ENCODE data around the gene ABHD2. TPM values are rescaled to one million over a fixed set of nuclear protein-coding genes. Genes with fewer than 3 reads are reported as not detected.

Gene ABHD2
- total and polyA plus RNA-seq, 8 donors: 7.9 to 151 (median 117) TPM

DNA sequence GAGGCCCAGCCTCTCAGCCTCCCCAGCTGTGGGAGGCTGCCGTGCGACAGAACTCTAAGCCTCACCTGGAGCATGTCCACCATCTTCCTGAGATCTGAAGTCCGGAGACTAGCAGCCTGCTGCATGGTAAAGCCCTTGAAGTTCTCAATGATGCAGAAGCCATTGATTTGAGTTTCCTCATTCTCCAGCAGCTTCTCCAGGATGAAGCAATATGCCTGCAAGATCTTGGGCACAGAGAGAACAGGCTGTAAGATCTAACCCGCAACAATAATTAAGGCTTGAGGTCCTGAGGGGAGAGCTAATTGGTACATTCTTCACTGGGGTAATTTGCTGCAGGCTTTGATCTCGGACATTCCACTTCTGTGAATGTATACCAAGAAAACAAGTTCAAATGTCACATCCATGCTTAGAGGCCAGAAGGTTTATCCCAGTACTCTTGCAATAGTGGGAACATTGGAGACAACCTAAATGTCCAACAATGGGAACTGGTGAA, 123.5 kb downstream of the ABHD2 start:
- H3K4me3 ChIP-seq: no peak overlapping the region
- no peak for ATAC-seq
- H3K9me3 ChIP-seq: no peaks in the 10 kb centered on the region
- no peak for DNase-seq
- no peaks in the 10 kb centered on the region for H3K4me1 ChIP-seq
- WGBS, 2 donors: 80 to 90% methylated on average over 5 of the region's 5 CpGs
- H3K36me3 ChIP-seq: no peaks in the 10 kb centered on the region
- TF ChIP-seq, protein P1, sequence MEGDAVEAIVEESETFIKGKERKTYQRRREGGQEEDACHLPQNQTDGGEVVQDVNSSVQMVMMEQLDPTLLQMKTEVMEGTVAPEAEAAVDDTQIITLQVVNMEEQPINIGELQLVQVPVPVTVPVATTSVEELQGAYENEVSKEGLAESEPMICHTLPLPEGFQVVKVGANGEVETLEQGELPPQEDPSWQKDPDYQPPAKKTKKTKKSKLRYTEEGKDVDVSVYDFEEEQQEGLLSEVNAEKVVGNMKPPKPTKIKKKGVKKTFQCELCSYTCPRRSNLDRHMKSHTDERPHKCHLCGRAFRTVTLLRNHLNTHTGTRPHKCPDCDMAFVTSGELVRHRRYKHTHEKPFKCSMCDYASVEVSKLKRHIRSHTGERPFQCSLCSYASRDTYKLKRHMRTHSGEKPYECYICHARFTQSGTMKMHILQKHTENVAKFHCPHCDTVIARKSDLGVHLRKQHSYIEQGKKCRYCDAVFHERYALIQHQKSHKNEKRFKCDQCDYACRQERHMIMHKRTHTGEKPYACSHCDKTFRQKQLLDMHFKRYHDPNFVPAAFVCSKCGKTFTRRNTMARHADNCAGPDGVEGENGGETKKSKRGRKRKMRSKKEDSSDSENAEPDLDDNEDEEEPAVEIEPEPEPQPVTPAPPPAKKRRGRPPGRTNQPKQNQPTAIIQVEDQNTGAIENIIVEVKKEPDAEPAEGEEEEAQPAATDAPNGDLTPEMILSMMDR (IDR thresholded peaks at IDR 0.05): no peak
- no peak for FAIRE-seq
- no peak overlapping the region for H3K27ac ChIP-seq
- H3K27me3 ChIP-seq: no peaks in the 10 kb centered on the region
- intact Hi-C loops (cut with DNase I): loop anchor here in 1 of 3 donors (10.0 kb wide), 1 partner anchor 213 kb away; no protein-coding TSS in a partner anchor

DNA sequence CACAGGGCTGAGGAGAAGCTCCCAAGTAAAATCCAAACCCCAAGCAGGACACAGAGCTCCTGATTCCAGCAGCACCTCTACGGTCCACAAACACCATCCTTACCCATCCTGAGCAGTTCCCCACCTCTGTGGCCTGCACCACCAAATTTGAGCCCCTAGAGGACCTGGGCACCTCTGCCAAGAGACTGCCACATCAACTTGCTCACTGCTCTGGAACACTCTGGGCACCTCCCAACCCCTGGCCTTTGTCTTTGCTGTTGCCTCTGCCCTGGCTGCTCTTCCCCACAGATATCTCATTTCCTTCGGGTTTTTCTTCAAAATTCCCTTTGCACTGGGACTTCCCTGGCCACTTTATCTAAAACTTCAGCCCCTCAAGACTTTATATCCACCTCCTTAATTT, 127.4 kb downstream of the ABHD2 start:
- no peak for ATAC-seq
- DNase-seq: no peak
- no peaks in the 10 kb centered on the region for H3K4me1 ChIP-seq
- H3K9me3 ChIP-seq: no peaks in the 10 kb centered on the region
- WGBS, 2 donors: 81 to 88% methylated on average over 2 of the region's 2 CpGs
- TF ChIP-seq, protein P1 (IDR thresholded peaks at IDR 0.05): no peak
- intact Hi-C loops (cut with DNase I): loop anchor here in 1 of 3 donors (10.0 kb wide), 1 partner anchor 209 kb away; no protein-coding TSS in a partner anchor
- no peaks in the 10 kb centered on the region for H3K36me3 ChIP-seq
- FAIRE-seq: no peak
- H3K4me3 ChIP-seq: no peak overlapping the region
- H3K27me3 ChIP-seq: no peaks in the 10 kb centered on the region
- no peak overlapping the region for H3K27ac ChIP-seq

DNA sequence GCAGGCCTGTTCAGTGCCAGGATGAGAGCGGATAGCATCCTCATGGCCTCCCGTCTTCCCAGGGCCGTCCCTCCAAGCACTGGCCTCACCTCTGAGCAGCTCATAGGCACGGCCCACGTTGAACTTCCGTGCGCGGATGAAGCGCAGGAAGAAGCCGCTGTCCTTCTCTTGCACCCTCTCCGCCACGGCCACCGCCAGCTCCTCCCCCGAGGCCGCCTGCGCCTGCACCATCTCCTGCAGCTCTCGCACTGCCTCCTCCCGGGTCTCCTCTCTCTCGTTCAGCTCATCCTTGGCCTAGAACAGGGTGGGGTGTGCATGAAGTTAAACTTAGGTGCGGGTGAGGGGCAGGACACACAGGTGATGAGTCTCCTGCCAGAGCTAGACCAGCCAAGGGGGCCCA, 128.8 kb downstream of the ABHD2 start:
- WGBS, 2 donors: 87 to 90% methylated on average over 20 of the region's 20 CpGs
- FAIRE-seq: no peak

DNA sequence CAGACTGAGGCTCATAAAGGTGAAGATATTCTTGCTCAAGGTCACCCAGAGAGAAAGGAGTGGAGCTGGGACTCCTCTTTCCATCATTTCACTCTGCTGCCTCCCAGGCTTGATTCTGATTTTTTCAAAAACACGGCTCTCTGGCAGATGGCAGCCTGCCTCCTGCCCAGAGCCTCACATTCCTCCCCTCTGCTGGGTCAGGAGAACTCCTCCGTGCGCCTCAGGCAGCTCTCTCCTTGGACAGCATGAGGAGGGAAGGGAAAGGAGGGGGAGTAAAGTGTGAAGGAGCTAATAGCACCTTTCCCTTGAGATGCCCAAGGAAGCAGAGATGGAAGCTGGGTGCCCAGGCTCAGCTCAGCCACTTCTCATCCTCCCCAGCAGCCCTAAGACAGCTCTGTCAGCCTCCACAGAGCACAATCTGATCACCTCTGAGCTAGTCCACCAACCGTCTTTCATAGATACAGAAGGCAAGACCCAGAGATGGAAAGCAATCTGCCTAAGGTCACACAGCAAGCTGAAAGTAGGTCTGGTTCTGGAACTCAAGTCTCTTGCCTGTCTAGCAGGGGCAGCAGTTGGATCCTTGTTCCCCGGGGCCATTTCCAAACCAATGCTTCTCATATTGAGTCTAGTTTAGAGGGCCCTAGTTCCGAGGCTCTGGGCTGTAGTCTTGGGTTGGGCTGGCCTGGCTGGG, 129.6 kb downstream of the ABHD2 start:
- 74 to 84% methylated on average over 6 of the region's 6 CpGs for WGBS, 2 donors
- Histone ChIP-seq H3K27me3 (no peaks in the 10 kb centered on the region), H3K9me3 (no peaks in the 10 kb centered on the region), H3K4me3 (no peak overlapping the region), H3K36me3 (no peaks in the 10 kb centered on the region), H3K4me1 (no peaks in the 10 kb centered on the region), H3K27ac (no peak overlapping the region)
- DNase-seq (no peak), FAIRE-seq (no peak), ATAC-seq (no peak)
- intact Hi-C loops (cut with DNase I): loop anchor here in 1 of 3 donors (10.0 kb wide), 1 partner anchor 207 kb away; no protein-coding TSS in a partner anchor
- TF ChIP-seq, protein P1 (IDR thresholded peaks at IDR 0.05): no peak

More for the DNA sequence above, 128.8 kb downstream of the ABHD2 start:
- DNase-seq (no peak), ATAC-seq (no peak)
- H3K9me3 ChIP-seq: no peaks in the 10 kb centered on the region
- no peak overlapping the region for H3K4me3 ChIP-seq
- no peaks in the 10 kb centered on the region for H3K4me1 ChIP-seq
- H3K27ac ChIP-seq: no peak overlapping the region
- TF ChIP-seq, protein P1 (IDR thresholded peaks at IDR 0.05): no peak
- intact Hi-C loops (cut with DNase I): loop anchor here in 1 of 3 donors (10.0 kb wide), 1 partner anchor 208 kb away; no protein-coding TSS in a partner anchor
- no peaks in the 10 kb centered on the region for H3K27me3 ChIP-seq
- H3K36me3 ChIP-seq: no peaks in the 10 kb centered on the region

DNA sequence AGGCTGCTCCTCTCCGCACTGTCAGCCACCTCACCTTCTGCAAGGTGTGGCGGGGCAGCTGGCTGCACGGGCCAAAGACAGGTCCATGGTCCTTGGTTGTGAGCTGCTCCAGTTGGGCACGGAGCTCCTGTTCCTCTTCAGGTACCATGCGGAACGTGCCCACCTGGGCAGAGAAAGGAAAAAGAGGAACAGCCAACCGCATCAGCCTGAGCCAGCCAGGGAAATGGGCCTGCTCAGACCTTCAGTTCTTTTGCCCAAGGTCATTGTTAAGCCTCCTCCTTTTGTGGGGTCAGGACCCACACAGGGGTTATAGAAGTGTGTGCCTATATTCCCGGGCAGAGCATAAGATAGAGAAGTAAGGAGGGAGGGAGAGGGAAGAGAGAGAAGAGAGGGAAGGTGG, 130.3 kb downstream of the ABHD2 start:
- TF ChIP-seq, protein P1 (IDR thresholded peaks at IDR 0.05): no peak
- FAIRE-seq (no peak), ATAC-seq (no peak), DNase-seq (no peak)
- 86 to 93% methylated on average over 8 of the region's 8 CpGs for WGBS, 2 donors
- Histone ChIP-seq H3K36me3 (no peaks in the 10 kb centered on the region), H3K27me3 (no peaks in the 10 kb centered on the region), H3K4me1 (no peaks in the 10 kb centered on the region), H3K4me3 (no peak overlapping the region), H3K9me3 (no peaks in the 10 kb centered on the region), H3K27ac (no peak overlapping the region)
- intact Hi-C loops (cut with DNase I): loop anchor here in 1 of 3 donors (10.0 kb wide), 1 partner anchor 206 kb away; no protein-coding TSS in a partner anchor
